Panc1 (cell line): ENCODE data around the gene D2HGDH. TPM values are rescaled to one million over a fixed set of nuclear protein-coding genes. Genes with fewer than 3 reads are reported as not detected.
"Not testable (repeated sequence)": the region's sequence is repeated elsewhere in the genome, so short reads cannot be mapped to it uniquely, and the experiment has no call there.

ENCODE experiments used
- ATAC-seq: fragments of 200-7000 bp; cut with Tn5 transposase; 2 replicates; pipeline ENCODE4 v1.9.1; 2020; ENCODE audit warnings: mild to moderate bottlenecking, moderate library complexity
- BruUV-seq: library from RNA; stranded (reverse); fragments of 400-500 nt; replicated peaks from 2 replicates; lab custom pipeline; 2021; lab: Mats Ljungman, UMichigan
- CTCF ChIA-PET: fragments of 300-600 bp; sonication (Branson Sonifier 250); formaldehyde crosslinking; loops from one replicate; lab custom pipeline; 2022; ENCODE audit warnings: antibody characterized with exemption; lab: Charles Lee
- POLR2A ChIA-PET: fragments of 300-600 bp; sonication (Branson Sonifier 250); formaldehyde crosslinking; loops from one replicate; lab custom pipeline; 2022; ENCODE audit warnings: antibody characterized with exemption; lab: Charles Lee
- DNase-seq: peaks from one replicate; pipeline ENCODE4 v3.0.0-alpha.2; 2010; ENCODE audit warnings: low read depth, low spot score
- H3K27ac ChIP-seq: 2 replicates; pipeline ENCODE4 v1.5.1; 2011; ENCODE audit warnings: mild to moderate bottlenecking, low read length, inconsistent platforms
- H3K27me3 ChIP-seq: fragments of 200-500 bp; sonication (Bioruptor generic); 2 replicates; pipeline ENCODE4 v1.6.0; 2014; ENCODE audit warnings: low read length, inconsistent platforms; ENCODE audit not compliant: control insufficient read depth, insufficient read depth
- H3K36me3 ChIP-seq: fragments of 200-500 bp; sonication (Bioruptor generic); 2 replicates; pipeline ENCODE4 v1.5.1; 2014; ENCODE audit warnings: inconsistent platforms, mild to moderate bottlenecking, low read length, moderate library complexity; ENCODE audit not compliant: control insufficient read depth, insufficient read depth
- H3K4me1 ChIP-seq: 2 replicates; pipeline ENCODE4 v1.5.1; 2011; ENCODE audit warnings: inconsistent platforms, mild to moderate bottlenecking, low read length, moderate library complexity; ENCODE audit not compliant: control insufficient read depth, insufficient read depth
- H3K4me3 ChIP-seq, 2 experiments: 2 replicates each; pipeline ENCODE4 v1.5.1; 2011 to 2012; ENCODE audit warnings: low read depth in 2 of 2, low read length in 2 of 2, mild to moderate bottlenecking in 2 of 2, inconsistent platforms in 1 of 2, moderate library complexity in 1 of 2
- H3K9me3 ChIP-seq: fragments of 200-500 bp; sonication (Bioruptor generic); 2 replicates; pipeline ENCODE4 v1.5.1; 2014; ENCODE audit warnings: low read depth, mild to moderate bottlenecking, inconsistent platforms, low read length, moderate library complexity; ENCODE audit not compliant: control insufficient read depth, insufficient read depth
- POLR2AphosphoS5 ChIP-seq: IDR thresholded peaks from 2 replicates; pipeline ENCODE4 v1.6.1; 2012; ENCODE audit warnings: mild to moderate bottlenecking, low read depth, low read length, moderate library complexity
- SIN3A ChIP-seq: IDR thresholded peaks from 2 replicates; pipeline ENCODE4 v1.6.1; 2012; ENCODE audit warnings: low read depth, mild to moderate bottlenecking, low read length, moderate library complexity, borderline replicate concordance; ENCODE audit not compliant: insufficient read depth
- TCF7L2 ChIP-seq: IDR thresholded peaks from 2 replicates; pipeline ENCODE4 v1.6.1; 2011; ENCODE audit warnings: mild to moderate bottlenecking, low read depth, low read length, inconsistent platforms
- in situ Hi-C: cut with HindIII; loops from 2 replicates; pipeline ENCODE4 v1.10.0; 2016; ENCODE audit warnings: low sequenced_read_pairs, low pct_unique_long_range_greater_than_20kb
- intact Hi-C: fragments of 100-400 bp; cut with micrococcal nuclease; formaldehyde crosslinking; loops from one replicate; pipeline ENCODE4 v1.10.0; 2022; ENCODE audit not compliant: unreplicated experiment
- total RNA-seq: library from RNA; stranded (reverse); gene quantifications from one replicate; pipeline ENCODE4 v1.2.1, GENCODE V29; 2021; ENCODE audit not compliant: unreplicated experiment
- TF ChIP-seq, protein P1 (sequence below), 2 experiments: IDR thresholded peaks; 2 replicates each; pipeline ENCODE4 v1.6.1; 2011 to 2012; ENCODE audit warnings: low read depth in 2 of 2, control low read depth in 1 of 2, low read length in 1 of 2, mild to moderate bottlenecking in 1 of 2, moderate library complexity in 1 of 2; ENCODE audit not compliant: insufficient read depth in 1 of 2
- TF ChIP-seq, protein P2 (sequence below): fragments of 450-650 bp; IDR thresholded peaks from 2 replicates; pipeline ENCODE4 v1.5.1; 2017; ENCODE audit warnings: mild to moderate bottlenecking

The D2HGDH gene
- total RNA-seq, 1 experiment from 2014 or later, result 53.0 TPM

- H3K27me3 ChIP-seq, result no peaks in the 10 kb centered on the region
- BruUV-seq, result TSS peak; percentile 8
- ATAC-seq (no peak), DNase-seq (no peak)
- CTCF ChIA-PET, result no interaction called here
- POLR2A ChIA-PET, result interaction anchor here (0.6 kb wide), 1 partner anchor 16 kb away, joined by 5 read pairs; no protein-coding TSS in a partner anchor
- in situ Hi-C loops, result no loop called here
- H3K4me1 ChIP-seq, result peaks cover 12% of the 10 kb centered on the region
- H3K27ac ChIP-seq, result no peak overlapping the region
- no peak overlapping the region for H3K4me3 ChIP-seq
- no peaks in the 10 kb centered on the region for H3K36me3 ChIP-seq
- no peaks in the 10 kb centered on the region for H3K9me3 ChIP-seq
- TF ChIP-seq POLR2AphosphoS5, result no peak
- TF ChIP-seq, protein P1, sequence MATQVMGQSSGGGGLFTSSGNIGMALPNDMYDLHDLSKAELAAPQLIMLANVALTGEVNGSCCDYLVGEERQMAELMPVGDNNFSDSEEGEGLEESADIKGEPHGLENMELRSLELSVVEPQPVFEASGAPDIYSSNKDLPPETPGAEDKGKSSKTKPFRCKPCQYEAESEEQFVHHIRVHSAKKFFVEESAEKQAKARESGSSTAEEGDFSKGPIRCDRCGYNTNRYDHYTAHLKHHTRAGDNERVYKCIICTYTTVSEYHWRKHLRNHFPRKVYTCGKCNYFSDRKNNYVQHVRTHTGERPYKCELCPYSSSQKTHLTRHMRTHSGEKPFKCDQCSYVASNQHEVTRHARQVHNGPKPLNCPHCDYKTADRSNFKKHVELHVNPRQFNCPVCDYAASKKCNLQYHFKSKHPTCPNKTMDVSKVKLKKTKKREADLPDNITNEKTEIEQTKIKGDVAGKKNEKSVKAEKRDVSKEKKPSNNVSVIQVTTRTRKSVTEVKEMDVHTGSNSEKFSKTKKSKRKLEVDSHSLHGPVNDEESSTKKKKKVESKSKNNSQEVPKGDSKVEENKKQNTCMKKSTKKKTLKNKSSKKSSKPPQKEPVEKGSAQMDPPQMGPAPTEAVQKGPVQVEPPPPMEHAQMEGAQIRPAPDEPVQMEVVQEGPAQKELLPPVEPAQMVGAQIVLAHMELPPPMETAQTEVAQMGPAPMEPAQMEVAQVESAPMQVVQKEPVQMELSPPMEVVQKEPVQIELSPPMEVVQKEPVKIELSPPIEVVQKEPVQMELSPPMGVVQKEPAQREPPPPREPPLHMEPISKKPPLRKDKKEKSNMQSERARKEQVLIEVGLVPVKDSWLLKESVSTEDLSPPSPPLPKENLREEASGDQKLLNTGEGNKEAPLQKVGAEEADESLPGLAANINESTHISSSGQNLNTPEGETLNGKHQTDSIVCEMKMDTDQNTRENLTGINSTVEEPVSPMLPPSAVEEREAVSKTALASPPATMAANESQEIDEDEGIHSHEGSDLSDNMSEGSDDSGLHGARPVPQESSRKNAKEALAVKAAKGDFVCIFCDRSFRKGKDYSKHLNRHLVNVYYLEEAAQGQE (IDR thresholded peaks at IDR 0.05; ENCODE audit: insufficient read depth in 1 of 2, low read depth in 2 of 2, low read length in 1 of 2), result no peak
- intact Hi-C loops, result no loop called here
These were observed 24.8 kb downstream of the D2HGDH start for GRCh38 chr2:241759067-241759807.

DNA sequence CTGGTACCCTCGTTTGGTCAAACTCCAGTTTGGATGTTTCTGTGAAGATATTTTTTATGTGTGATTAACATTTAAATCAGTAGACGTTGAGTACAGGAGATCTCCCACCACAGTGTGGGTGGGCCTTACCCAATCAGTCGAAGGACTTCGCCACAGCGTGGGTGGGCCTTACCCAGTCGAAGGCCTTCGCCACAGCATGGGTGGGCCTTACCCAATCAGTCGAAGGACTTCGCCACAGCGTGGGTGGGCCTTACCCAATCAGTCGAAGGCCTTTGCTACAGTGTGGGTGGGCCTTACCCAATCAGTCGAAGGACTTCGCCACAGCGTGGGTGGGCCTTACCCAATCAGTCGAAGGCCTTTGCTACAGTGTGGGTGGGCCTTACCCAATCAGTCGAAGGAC is 25.5 kb downstream of the D2HGDH start:
- DNase-seq, H3K4me3 ChIP-seq, CTCF ChIA-PET: not testable (repeated sequence)

GRCh38 chr2:241760301-241760771 is 25.9 kb downstream of the D2HGDH start:
- H3K4me3 ChIP-seq, result no peak overlapping the region
- POLR2A ChIA-PET, result no interaction called here
- H3K9me3 ChIP-seq, result no peaks in the 10 kb centered on the region
- CTCF ChIA-PET, result interaction anchor here (0.7 kb wide), 1 partner anchor 13 kb away, joined by 4 read pairs; no protein-coding TSS in a partner anchor
- H3K36me3 ChIP-seq, result no peaks in the 10 kb centered on the region
- DNase-seq, result no peak
- no peaks in the 10 kb centered on the region for H3K27me3 ChIP-seq
- BruUV-seq, result no TSS peak
- no peak for TF ChIP-seq TCF7L2
- TF ChIP-seq POLR2AphosphoS5, result no peak
- TF ChIP-seq, protein P1 (IDR thresholded peaks at IDR 0.05; ENCODE audit: insufficient read depth in 1 of 2, low read depth in 2 of 2, low read length in 1 of 2), result no peak
- TF ChIP-seq, protein P2, sequence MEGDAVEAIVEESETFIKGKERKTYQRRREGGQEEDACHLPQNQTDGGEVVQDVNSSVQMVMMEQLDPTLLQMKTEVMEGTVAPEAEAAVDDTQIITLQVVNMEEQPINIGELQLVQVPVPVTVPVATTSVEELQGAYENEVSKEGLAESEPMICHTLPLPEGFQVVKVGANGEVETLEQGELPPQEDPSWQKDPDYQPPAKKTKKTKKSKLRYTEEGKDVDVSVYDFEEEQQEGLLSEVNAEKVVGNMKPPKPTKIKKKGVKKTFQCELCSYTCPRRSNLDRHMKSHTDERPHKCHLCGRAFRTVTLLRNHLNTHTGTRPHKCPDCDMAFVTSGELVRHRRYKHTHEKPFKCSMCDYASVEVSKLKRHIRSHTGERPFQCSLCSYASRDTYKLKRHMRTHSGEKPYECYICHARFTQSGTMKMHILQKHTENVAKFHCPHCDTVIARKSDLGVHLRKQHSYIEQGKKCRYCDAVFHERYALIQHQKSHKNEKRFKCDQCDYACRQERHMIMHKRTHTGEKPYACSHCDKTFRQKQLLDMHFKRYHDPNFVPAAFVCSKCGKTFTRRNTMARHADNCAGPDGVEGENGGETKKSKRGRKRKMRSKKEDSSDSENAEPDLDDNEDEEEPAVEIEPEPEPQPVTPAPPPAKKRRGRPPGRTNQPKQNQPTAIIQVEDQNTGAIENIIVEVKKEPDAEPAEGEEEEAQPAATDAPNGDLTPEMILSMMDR, result no peak
- TF ChIP-seq SIN3A, result no peak
- intact Hi-C loops, result no loop called here
- in situ Hi-C loops, result no loop called here
- H3K4me1 ChIP-seq, result peaks cover 12% of the 10 kb centered on the region
- ATAC-seq, result no peak
- no peak overlapping the region for H3K27ac ChIP-seq

More for the DNA sequence above, 25.5 kb downstream of the D2HGDH start:
- H3K36me3 ChIP-seq, H3K9me3 ChIP-seq, BruUV-seq, intact Hi-C loops, ATAC-seq, H3K27ac ChIP-seq, H3K27me3 ChIP-seq, POLR2A ChIA-PET, in situ Hi-C loops: not testable (repeated sequence)
- H3K4me1 ChIP-seq, result peaks cover 12% of the 10 kb centered on the region
